SK-N-SH treated with all-trans-retinoic acid at 6 μM for 48 hours (cell line): Measurements from ENCODE around the gene SLC25A2.
A peak's percentile ranks its signal among the peaks of the same experiment; 100 is the strongest.
"Not testable (repeated sequence)": the region's sequence is repeated elsewhere in the genome, so short reads cannot be mapped to it uniquely, and the experiment has no call there.

ENCODE experiments used
- ATAC-seq: fragments of 200-7000 bp; cut with Tn5 transposase; 3 replicates; pipeline ENCODE4 v1.9.1; 2020; ENCODE audit warnings: mild to moderate bottlenecking, moderate library complexity
- BACH2 ChIP-seq: fragments of 250-450 bp; sonication (Bioruptor Pico); IDR thresholded peaks from 2 replicates; pipeline ENCODE4 v1.9.0; 2021; ENCODE audit warnings: mild to moderate bottlenecking, borderline replicate concordance
- CSDC2 ChIP-seq: fragments of 250-450 bp; sonication (Bioruptor Pico); IDR thresholded peaks from 2 replicates; pipeline ENCODE4 v1.5.0; 2020; ENCODE audit warnings: mild to moderate bottlenecking, moderate library complexity
- ESRRG ChIP-seq: fragments of 250-450 bp; sonication (Bioruptor Pico); IDR thresholded peaks from 2 replicates; pipeline ENCODE4 v1.6.1; 2021; ENCODE audit warnings: mild to moderate bottlenecking
- GLIS3 ChIP-seq: fragments of 250-450 bp; sonication (Bioruptor Pico); IDR thresholded peaks from 2 replicates; pipeline ENCODE4 v1.5.0; 2020; ENCODE audit warnings: mild to moderate bottlenecking, moderate library complexity
- ISL1 ChIP-seq: fragments of 250-450 bp; sonication (Bioruptor Pico); IDR thresholded peaks from 2 replicates; pipeline ENCODE4 v2.1.2; 2022; ENCODE audit warnings: mild to moderate bottlenecking, moderate library complexity
- OSR1 ChIP-seq: fragments of 250-450 bp; sonication (Bioruptor Pico); IDR thresholded peaks from 2 replicates; pipeline ENCODE4 v1.8.0; 2022; ENCODE audit warnings: moderate library complexity, mild to moderate bottlenecking, inconsistent platforms
- PPARA ChIP-seq: fragments of 250-450 bp; sonication (Bioruptor Pico); IDR thresholded peaks from 2 replicates; pipeline ENCODE4 v1.5.0; 2020; ENCODE audit warnings: mild to moderate bottlenecking, borderline replicate concordance
- RARB ChIP-seq: fragments of 250-450 bp; sonication (Bioruptor Pico); IDR thresholded peaks from 2 replicates; pipeline ENCODE4 v1.8.0; 2021; ENCODE audit warnings: mild to moderate bottlenecking, moderate library complexity
- SNAI2 ChIP-seq: fragments of 250-450 bp; sonication (Bioruptor Pico); IDR thresholded peaks from 2 replicates; pipeline ENCODE4 v1.5.0; 2020; ENCODE audit warnings: mild to moderate bottlenecking, moderate library complexity
- TCF4 ChIP-seq: fragments of 250-450 bp; sonication (Bioruptor Pico); IDR thresholded peaks from 2 replicates; pipeline ENCODE4 v1.8.0; 2021; ENCODE audit warnings: mild to moderate bottlenecking, moderate library complexity, borderline replicate concordance
- TOX ChIP-seq: fragments of 250-450 bp; sonication (Bioruptor Pico); IDR thresholded peaks from 2 replicates; pipeline ENCODE4 v1.8.0; 2021; ENCODE audit warnings: mild to moderate bottlenecking, moderate library complexity, borderline replicate concordance
- ZC3H10 ChIP-seq: fragments of 250-450 bp; sonication (Bioruptor Pico); IDR thresholded peaks from 2 replicates; pipeline ENCODE4 v1.5.1; 2021; ENCODE audit warnings: mild to moderate bottlenecking, moderate library complexity
- ZFP3 ChIP-seq: fragments of 250-450 bp; sonication (Bioruptor Pico); IDR thresholded peaks from 2 replicates; pipeline ENCODE4 v1.5.0; 2020; ENCODE audit warnings: mild to moderate bottlenecking, moderate library complexity
- ZFP30 ChIP-seq: fragments of 450-650 bp; formaldehyde crosslinking; IDR thresholded peaks from 2 replicates; pipeline ENCODE4 v1.5.0; 2022; ENCODE audit warnings: mild to moderate bottlenecking, moderate library complexity
- ZNF70 ChIP-seq: fragments of 450-650 bp; formaldehyde crosslinking; IDR thresholded peaks from 2 replicates; pipeline ENCODE4 v1.5.0; 2020; ENCODE audit warnings: mild to moderate bottlenecking, moderate library complexity
- ZNF8 ChIP-seq: fragments of 450-650 bp; formaldehyde crosslinking; IDR thresholded peaks from 2 replicates; pipeline ENCODE4 v1.5.0; 2020; ENCODE audit warnings: mild to moderate bottlenecking, moderate library complexity
- TF ChIP-seq, protein P1 (sequence below): fragments of 250-450 bp; sonication (Bioruptor Pico); IDR thresholded peaks from 2 replicates; pipeline ENCODE4 v1.5.1; 2020; ENCODE audit warnings: low read depth, mild to moderate bottlenecking, moderate library complexity
- TF ChIP-seq, protein P2 (sequence below): fragments of 250-450 bp; sonication (Bioruptor Pico); IDR thresholded peaks from 2 replicates; pipeline ENCODE4 v1.5.0; 2020; ENCODE audit warnings: mild to moderate bottlenecking, moderate library complexity
- TF ChIP-seq, protein P3 (sequence below): fragments of 250-450 bp; sonication (Bioruptor Pico); IDR thresholded peaks from 2 replicates; pipeline ENCODE4 v1.8.0; 2021; ENCODE audit warnings: low read depth, mild to moderate bottlenecking, moderate library complexity, borderline replicate concordance
- TF ChIP-seq, protein P4 (sequence below): fragments of 250-450 bp; sonication (Bioruptor Pico); IDR thresholded peaks from 2 replicates; pipeline ENCODE4 v1.8.0; 2020; ENCODE audit warnings: mild to moderate bottlenecking, moderate library complexity, borderline replicate concordance

Gene SLC25A2

DNA sequence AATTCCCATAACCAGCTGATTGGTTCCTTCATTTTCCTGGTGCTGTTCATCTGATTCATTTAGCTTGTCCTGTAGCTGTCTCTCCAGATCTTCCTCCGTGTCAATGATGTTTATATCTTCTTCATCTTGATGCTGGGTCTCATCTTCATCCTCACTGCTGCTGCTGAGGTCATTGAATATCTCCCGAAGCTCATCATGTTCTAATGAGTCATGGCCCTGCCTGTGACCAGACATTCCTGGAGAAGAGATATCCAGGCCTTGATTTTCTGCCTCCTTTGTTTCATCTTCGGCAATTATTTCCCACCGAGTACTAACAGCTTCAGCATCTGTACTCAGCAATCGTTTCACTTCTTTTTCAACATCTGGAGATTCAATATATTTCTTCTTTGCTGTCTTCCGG, 15.4 kb upstream of the SLC25A2 start:
- ATAC-seq, result no peak
- TF ChIP-seq CSDC2 (CRISPR knock-in tag), result no peak
- TF ChIP-seq ZNF8 (CRISPR knock-in tag), result no peak
- TF ChIP-seq, all 23 proteins: peak for 0

DNA sequence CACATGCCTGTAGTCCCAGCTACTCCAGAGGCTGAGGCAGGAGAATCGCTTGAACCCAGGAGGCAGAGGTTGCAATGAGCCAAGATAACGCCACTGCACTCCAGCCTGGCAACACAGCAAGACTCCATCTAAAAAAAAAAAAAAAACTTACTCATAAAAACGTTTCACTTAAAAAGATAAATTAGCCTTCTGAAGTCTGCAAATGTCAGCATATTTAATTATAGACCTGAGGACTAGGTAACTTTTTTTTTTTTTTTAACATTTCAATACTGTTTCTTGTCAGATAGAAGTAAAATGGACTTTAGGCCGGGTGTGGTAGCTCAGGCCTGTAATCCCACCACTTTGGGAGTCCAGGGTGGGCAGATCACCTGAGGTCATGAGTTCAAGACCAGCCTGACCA, 13.1 kb upstream of the SLC25A2 start:
- not testable (repeated sequence) for ATAC-seq

GRCh38 chr5:141313711-141314110, 9.9 kb upstream of the SLC25A2 start:
- TF ChIP-seq, protein P1, sequence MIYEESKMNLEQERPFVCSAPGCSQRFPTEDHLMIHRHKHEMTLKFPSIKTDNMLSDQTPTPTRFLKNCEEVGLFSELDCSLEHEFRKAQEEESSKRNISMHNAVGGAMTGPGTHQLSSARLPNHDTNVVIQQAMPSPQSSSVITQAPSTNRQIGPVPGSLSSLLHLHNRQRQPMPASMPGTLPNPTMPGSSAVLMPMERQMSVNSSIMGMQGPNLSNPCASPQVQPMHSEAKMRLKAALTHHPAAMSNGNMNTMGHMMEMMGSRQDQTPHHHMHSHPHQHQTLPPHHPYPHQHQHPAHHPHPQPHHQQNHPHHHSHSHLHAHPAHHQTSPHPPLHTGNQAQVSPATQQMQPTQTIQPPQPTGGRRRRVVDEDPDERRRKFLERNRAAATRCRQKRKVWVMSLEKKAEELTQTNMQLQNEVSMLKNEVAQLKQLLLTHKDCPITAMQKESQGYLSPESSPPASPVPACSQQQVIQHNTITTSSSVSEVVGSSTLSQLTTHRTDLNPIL, result no peak
- no peak for TF ChIP-seq ISL1 (CRISPR knock-in tag)
- TF ChIP-seq PPARA (CRISPR knock-in tag), result no peak
- TF ChIP-seq TCF4 (CRISPR knock-in tag), result no peak
- TF ChIP-seq OSR1 (CRISPR knock-in tag), result no peak
- no peak for TF ChIP-seq ZC3H10 (CRISPR knock-in tag)
- TF ChIP-seq GLIS3 (CRISPR knock-in tag), result no peak
- no peak for TF ChIP-seq CSDC2 (CRISPR knock-in tag)
- TF ChIP-seq, protein P2, sequence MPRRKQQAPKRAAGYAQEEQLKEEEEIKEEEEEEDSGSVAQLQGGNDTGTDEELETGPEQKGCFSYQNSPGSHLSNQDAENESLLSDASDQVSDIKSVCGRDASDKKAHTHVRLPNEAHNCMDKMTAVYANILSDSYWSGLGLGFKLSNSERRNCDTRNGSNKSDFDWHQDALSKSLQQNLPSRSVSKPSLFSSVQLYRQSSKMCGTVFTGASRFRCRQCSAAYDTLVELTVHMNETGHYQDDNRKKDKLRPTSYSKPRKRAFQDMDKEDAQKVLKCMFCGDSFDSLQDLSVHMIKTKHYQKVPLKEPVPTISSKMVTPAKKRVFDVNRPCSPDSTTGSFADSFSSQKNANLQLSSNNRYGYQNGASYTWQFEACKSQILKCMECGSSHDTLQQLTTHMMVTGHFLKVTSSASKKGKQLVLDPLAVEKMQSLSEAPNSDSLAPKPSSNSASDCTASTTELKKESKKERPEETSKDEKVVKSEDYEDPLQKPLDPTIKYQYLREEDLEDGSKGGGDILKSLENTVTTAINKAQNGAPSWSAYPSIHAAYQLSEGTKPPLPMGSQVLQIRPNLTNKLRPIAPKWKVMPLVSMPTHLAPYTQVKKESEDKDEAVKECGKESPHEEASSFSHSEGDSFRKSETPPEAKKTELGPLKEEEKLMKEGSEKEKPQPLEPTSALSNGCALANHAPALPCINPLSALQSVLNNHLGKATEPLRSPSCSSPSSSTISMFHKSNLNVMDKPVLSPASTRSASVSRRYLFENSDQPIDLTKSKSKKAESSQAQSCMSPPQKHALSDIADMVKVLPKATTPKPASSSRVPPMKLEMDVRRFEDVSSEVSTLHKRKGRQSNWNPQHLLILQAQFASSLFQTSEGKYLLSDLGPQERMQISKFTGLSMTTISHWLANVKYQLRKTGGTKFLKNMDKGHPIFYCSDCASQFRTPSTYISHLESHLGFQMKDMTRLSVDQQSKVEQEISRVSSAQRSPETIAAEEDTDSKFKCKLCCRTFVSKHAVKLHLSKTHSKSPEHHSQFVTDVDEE (CRISPR knock-in tag), result no peak
- TF ChIP-seq RARB (CRISPR knock-in tag), result no peak
- no peak for TF ChIP-seq ESRRG (CRISPR knock-in tag)
- TF ChIP-seq ZNF8 (CRISPR knock-in tag), result no peak
- TF ChIP-seq TOX (CRISPR knock-in tag), result no peak
- TF ChIP-seq SNAI2 (CRISPR knock-in tag), result no peak
- no peak for TF ChIP-seq ZFP3 (CRISPR knock-in tag)
- no peak for ATAC-seq

DNA sequence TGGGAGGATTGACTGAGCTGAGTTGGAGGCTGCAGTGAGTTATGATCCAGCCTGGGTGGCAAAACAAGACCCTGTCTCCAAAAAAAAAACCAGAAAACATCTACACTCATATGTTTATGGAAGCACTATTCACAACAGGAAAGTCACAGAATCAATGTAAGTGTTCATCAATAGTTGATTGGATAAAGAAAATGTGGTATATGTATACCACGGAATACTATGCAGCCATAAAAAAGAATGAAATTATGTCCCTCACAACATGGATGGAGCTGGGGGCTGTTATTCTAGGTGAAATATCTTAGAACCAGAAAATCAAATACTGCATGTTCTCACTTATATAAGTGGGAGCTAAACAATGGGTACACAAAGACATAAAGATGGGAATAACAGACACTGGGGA, 2.8 kb upstream of the SLC25A2 start:
- TF ChIP-seq CSDC2 (CRISPR knock-in tag) (no peak), TCF4 (CRISPR knock-in tag) (no peak), GLIS3 (CRISPR knock-in tag) (no peak), OSR1 (CRISPR knock-in tag) (no peak), BACH2 (CRISPR knock-in tag) (no peak), ZNF8 (CRISPR knock-in tag) (peak; percentile 69; the same call in 1 of the 2 replicates), ISL1 (CRISPR knock-in tag) (no peak)
- TF ChIP-seq, protein P3, sequence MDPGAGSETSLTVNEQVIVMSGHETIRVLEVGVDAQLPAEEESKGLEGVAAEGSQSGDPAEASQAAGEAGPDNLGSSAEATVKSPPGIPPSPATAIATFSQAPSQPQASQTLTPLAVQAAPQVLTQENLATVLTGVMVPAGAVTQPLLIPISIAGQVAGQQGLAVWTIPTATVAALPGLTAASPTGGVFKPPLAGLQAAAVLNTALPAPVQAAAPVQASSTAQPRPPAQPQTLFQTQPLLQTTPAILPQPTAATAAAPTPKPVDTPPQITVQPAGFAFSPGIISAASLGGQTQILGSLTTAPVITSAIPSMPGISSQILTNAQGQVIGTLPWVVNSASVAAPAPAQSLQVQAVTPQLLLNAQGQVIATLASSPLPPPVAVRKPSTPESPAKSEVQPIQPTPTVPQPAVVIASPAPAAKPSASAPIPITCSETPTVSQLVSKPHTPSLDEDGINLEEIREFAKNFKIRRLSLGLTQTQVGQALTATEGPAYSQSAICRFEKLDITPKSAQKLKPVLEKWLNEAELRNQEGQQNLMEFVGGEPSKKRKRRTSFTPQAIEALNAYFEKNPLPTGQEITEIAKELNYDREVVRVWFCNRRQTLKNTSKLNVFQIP (CRISPR knock-in tag), result no peak
- ATAC-seq, result no peak

DNA sequence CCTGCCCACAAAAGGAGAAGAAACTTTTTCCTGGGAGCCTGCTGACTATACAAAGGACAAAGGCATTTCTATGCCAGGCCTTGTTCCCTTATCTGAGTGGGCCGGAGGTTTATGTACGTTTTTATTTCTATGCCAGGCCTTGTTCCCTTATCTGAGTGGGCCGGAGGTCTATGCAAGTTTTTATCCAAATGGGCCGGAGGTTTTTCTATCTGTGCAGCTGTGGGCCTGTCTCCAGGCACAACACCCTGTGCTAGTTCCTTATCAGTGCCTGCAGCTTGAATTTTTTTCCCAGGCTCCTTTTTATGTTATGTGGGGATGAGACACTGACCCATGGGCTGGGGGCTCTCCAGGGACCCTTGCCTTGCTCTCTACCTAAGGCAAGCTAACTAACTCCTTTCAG, 5.5 kb downstream of the SLC25A2 start:
- no peak for ATAC-seq
- TF ChIP-seq ZC3H10 (CRISPR knock-in tag) (no peak), RARB (CRISPR knock-in tag) (no peak), OSR1 (CRISPR knock-in tag) (no peak), CSDC2 (CRISPR knock-in tag) (no peak), ESRRG (CRISPR knock-in tag) (no peak), ZNF70 (CRISPR knock-in tag) (no peak), ZNF8 (CRISPR knock-in tag) (no peak), ZFP30 (CRISPR knock-in tag) (no peak), GLIS3 (CRISPR knock-in tag) (no peak)
- TF ChIP-seq, protein P2 (CRISPR knock-in tag), result no peak
- TF ChIP-seq, protein P4, sequence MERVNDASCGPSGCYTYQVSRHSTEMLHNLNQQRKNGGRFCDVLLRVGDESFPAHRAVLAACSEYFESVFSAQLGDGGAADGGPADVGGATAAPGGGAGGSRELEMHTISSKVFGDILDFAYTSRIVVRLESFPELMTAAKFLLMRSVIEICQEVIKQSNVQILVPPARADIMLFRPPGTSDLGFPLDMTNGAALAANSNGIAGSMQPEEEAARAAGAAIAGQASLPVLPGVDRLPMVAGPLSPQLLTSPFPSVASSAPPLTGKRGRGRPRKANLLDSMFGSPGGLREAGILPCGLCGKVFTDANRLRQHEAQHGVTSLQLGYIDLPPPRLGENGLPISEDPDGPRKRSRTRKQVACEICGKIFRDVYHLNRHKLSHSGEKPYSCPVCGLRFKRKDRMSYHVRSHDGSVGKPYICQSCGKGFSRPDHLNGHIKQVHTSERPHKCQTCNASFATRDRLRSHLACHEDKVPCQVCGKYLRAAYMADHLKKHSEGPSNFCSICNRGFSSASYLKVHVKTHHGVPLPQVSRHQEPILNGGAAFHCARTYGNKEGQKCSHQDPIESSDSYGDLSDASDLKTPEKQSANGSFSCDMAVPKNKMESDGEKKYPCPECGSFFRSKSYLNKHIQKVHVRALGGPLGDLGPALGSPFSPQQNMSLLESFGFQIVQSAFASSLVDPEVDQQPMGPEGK (CRISPR knock-in tag), result no peak
- TF ChIP-seq, protein P3 (CRISPR knock-in tag), result no peak
- TF ChIP-seq, protein P1, result no peak
- TF ChIP-seq, all 23 proteins: peak for 0
